ENCODE measurements around the gene PATZ1.
A peak's percentile ranks its signal among the peaks of the same experiment; 100 is the strongest.
"Not testable (repeated sequence)": the region's sequence is repeated elsewhere in the genome, so short reads cannot be mapped to it uniquely, and the experiment has no call there.

The PATZ1 gene

GRCh38 chr22:31343235-31344191, 2.6 kb downstream of the PATZ1 start:
- peak; percentile 25 for DNase-seq

DNA sequence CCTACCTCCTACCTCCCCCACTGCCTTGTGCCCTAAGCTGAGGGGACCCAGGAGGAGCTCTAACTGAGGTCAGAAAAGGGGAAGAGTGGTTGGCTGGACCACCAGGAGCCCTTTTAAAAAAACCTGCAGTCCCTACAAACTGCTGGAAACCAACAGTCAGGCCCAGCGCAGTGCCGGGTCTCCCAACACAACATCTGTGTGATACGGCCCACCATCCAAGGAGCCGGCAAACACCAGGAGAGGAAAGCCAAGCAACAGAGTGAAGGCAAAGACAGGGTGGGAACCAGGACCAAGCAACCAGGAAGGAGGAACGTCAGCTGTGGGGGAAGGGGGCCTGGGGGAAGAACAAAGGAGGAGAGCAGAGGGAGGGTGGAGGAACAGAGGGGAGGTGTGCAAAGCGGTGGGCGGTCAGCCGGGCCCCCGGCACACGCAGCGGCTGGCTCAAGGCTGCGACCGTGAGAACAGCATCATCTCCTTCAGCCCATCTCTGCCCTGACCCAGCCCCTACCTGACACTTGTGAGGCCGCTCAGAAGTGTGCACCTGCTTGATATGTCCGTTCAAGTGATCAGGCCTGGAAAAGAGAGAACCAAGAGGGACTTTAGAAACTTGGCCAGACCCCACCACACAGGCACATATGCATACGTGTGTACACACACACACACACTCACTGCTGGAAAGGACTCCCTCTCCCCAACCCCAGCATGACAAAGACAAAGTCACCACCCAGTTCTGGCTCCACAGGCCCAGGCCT, 3.6 kb downstream of the PATZ1 start:
- no peak for DNase-seq

DNA sequence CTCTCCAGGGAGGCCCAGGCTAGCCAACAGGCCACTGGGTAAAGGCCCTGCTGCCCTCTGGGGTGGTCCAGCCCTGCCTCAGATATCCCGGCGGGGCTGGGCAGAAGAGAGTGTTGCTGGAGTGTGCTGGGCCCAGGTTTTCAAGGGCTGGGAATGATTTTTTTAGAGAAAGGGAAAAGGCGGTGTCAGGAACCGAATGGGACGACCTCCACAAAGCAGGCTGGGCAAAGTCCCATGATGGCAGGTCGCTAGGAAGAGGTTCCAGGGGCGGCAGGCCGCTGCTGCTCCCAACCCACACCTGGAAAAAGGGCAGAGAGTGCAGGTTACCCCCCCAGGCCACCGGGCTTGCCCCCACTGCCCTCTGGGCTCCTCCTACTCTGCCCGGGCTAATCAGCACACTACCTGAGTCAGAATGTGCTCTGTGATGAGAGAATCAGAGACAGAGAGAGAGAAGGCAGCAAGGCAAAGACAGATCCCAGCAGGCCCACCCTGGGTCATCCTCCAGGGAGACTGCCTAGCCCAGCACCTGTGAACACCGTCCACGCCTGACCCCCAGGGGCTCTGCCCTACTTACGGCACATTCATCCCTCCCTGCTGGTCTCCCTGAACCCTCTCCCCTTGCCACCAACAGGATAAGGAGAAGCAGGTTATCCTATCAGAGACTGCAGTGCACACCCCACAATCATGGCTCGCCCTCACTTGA, 4.6 kb downstream of the PATZ1 start:
- DNase-seq, result no peak

DNA sequence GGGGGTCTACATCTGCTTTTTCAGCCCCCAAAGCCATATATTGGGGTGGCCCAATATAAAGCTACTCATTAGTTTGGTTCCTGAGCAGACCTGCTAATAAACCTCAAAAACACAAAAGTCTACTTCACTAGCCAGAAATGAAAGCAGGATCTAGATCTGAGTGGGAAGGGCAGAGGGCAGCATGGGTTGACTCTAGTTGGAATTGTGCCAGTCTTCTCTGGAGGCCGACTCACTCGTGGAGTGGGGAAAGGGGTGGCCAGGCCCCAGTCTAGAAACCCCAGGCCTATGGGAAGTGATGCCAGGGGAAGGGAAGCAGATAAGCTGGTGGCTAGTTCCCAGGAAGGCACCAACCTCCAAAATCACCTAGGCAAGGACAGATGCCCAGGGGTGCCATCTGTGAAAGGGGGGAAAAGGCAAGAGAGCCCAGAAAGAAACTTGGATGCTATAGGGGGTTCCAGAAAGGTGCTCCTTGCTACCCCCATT, 5.3 kb downstream of the PATZ1 start:
- no peak for DNase-seq

- no peak for DNase-seq
These were observed 5.8 kb downstream of the PATZ1 start for GRCh38 chr22:31340360-31340759.

DNA sequence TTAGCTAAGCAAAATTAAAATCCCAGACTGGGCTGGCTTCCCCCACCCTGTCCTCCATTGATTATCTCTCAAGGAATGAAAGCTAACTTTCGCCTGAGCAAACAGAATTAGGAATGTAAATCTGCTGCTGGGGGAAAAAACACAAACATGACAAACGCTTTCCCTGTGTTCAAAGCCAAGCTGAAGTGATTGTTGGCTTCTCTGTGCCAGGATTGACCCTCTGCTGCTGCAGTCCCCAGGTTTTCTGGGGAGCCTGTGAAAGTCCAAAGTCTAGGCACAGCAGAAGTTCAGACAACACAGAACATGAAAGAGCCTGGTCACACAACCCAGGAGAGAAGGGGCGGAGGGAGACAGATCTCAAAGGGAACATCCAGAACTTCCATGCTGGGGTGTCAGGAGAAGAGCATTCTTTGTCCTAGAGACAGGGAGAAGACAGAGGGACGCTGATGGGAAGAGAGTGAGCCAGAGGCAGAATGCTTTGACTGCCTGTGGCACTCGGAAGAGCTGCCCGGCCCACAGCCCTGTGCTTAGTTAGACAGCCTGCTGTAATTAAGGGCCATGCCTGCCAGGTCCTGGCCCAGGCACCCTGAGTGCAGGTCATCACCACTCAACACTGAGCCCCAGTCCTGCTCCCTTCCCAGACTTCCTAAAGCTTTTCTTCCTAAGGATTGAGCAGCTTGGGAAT, 6.9 kb downstream of the PATZ1 start:
- no peak for DNase-seq

GRCh38 chr22:31337178-31337577, 9.0 kb downstream of the PATZ1 start:
- no peak for DNase-seq

- DNase-seq, result no peak
These were observed 11.8 kb downstream of the PATZ1 start for GRCh38 chr22:31334329-31334728.

GRCh38 chr22:31333641-31334040, 12.5 kb downstream of the PATZ1 start:
- DNase-seq, result no peak

DNA sequence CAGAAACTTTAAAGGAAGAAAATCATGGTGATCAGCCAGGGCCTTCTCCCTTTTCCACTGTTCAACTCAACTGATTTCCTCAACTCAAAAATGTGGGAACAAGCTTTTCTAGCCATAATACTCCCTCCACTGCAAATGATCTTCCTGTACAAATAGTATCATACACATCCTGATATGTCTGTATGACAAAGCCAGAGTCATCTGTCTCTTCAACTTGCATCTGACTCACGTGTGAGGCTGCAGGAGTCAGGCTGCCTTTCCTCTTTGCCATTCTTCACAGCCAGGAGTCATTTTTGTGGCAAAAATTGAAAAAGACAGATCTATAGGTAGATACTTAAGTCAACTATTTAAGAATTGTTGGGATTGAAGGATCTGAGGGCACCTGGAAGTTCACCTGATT, 13.3 kb downstream of the PATZ1 start:
- DNase-seq, result no peak

GRCh38 chr22:31332010-31332409, 14.1 kb downstream of the PATZ1 start:
- no peak for DNase-seq

GRCh38 chr22:31329453-31330215, 16.5 kb downstream of the PATZ1 start:
- DNase-seq, result no peak

- DNase-seq, result no peak
These were observed 17.1 kb downstream of the PATZ1 start for GRCh38 chr22:31329029-31329428.

DNA sequence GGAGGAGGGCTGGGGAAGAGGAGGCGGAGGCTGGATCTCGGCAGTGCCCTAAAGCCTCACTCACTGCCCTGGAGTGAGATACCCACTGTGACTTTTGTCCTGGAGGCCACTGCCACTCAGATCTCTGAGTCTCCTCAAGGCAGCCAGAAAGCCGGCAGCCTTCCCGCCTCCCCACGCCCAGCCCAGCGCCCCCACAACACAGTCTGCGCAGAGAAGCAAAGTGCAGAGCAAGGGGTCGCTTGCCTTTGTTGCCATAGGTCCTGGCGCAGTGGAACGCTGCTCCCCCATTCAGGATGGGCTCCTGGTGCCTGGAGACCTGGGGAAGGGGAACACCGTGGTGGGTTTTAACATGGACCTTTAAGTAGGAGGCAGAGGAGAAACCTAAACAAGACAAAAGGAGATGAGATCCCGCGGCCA, 17.6 kb downstream of the PATZ1 start:
- DNase-seq, result no peak

DNA sequence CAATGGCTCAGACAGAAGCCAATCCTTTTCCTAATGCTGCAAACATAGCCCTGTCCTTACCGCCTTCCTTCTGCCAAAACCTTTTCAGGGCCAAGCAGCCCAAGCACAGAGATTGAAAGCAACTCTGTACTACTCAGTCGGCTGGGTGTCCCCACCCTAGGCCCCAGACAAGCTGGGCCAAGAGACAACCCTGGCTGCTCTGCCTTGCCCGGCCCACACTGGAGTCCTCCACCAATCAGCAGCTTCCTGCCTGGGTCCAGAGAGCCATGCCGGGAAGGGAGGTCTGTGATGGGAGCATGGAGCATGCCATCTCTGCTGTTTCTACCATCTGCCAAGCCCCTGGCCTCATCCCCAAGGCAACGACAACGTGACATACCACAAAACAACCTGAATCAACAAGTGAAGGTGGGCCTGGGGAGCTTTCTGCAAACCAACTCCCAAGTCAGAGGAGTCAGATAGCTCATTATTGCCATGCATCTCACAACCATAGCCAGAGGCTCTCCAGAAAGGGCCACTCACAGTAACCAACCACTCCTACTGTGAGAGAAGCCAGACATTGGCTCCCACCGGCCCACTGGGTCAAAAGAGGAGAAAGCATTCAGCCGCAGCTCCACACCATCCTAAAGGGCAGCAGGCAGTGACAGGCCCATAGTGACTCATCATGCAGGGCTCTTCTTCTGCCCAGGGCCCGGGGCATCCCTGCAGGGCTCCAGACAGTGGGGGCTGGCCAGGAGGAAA, 18.2 kb downstream of the PATZ1 start:
- DNase-seq, result no peak

DNA sequence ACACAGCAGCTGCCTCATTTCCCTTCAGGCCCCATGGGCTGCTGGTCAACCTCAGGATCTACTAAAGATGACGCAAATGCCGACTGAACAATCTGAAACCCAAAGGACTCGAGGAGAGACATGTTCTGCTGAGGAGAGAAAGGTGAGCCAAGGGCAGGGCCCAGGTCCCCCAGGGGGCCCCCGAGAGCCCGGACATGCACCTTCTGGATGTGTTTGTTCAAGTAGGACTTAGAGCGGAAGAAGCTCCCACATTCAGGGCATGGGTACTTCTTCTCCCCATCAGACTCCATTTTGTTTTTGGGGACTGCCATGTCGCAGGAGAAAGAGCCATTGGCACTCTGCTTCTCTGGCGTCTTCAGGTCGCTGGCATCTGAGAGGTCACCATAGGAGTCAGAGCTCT, 19.3 kb downstream of the PATZ1 start:
- DNase-seq, result no peak

DNA sequence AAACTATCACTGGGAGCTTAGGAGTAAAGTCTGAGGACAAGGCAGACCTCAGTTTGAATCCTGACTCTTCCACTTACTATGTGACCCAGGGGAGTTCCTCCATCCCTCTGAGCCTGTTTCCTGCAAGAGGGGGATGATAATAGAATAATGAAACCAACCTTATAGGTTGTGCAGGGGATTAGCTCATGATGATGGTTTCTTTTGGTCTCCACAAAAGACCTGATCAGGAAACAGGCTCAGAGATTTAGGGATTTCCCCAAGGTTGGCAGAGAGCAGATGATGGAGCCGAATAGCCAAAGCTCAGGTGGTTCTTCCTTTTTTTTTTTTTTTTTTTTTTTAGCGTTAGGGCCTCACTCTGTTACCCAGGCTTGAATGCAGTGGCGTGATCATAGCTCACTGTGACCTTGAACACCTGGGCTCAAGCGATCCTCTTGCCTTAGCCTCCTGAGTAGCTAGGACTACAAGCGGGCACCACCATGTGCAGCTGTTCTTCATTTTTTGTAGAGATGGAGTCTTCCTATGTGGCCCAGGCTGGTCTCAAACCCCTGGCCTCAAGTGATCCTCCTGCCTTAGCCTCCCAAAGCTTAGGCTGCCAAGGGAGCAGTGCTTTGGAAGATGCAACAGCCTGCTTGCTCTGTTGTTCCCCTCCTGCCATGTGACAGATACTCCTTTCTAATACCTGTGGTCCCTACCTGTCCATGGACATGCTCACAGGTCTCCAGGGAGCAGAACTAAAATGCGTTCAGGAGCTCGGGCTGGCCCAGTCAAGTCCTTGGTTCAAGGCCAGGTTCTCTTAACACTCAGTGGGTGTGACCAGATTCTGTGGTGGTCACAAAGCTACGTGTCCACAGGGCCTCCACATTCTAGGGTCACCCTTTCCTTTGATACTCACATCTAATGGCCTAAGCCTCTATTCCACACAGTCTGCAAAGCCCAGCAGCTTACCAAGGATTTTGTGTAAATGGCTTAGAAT, 22.3 kb downstream of the PATZ1 start:
- DNase-seq, result no peak

GRCh38 chr22:31321421-31321820, 24.7 kb downstream of the PATZ1 start:
- DNase-seq, result no peak

GRCh38 chr22:31314220-31314619, 31.9 kb downstream of the PATZ1 start:
- DNase-seq, result not testable (repeated sequence)
